ENCODE data around the gene GPX5.
"Not testable (repeated sequence)": the region's sequence is repeated elsewhere in the genome, so short reads cannot be mapped to it uniquely, and the experiment has no call there.

Gene GPX5

GRCh38 chr6:28525496-28526039 is at the start of gene GPX5:
GPX5 (plus strand) TSS chr6:28525881; CDS start chr6:28526014, 133 bp downstream.
- DNase-seq (ENCODE audit: low read depth, low spot score) = no peak

- DNase-seq (ENCODE audit: low read depth, low spot score) = no peak
Measured at GRCh38 chr6:28478518-28478917, 47.2 kb upstream of the GPX5 start.

GRCh38 chr6:28480253-28480932 is 45.3 kb upstream of the GPX5 start:
- DNase-seq (ENCODE audit: low read depth, low spot score) = no peak

- no peak for DNase-seq (ENCODE audit: low read depth, low spot score)
Measured at GRCh38 chr6:28485482-28485881, 40.2 kb upstream of the GPX5 start.

GRCh38 chr6:28486533-28486932 is 39.1 kb upstream of the GPX5 start:
- no peak for DNase-seq (ENCODE audit: low read depth, low spot score)

GRCh38 chr6:28486988-28487742 is 38.5 kb upstream of the GPX5 start:
- DNase-seq (ENCODE audit: low read depth, low spot score) = no peak

- DNase-seq (ENCODE audit: low read depth, low spot score) = no peak
Measured at GRCh38 chr6:28488916-28489365, 36.7 kb upstream of the GPX5 start.

- no peak for DNase-seq (ENCODE audit: low read depth, low spot score)
Measured at GRCh38 chr6:28489366-28490204, 36.1 kb upstream of the GPX5 start.

GRCh38 chr6:28490205-28490890 is 35.3 kb upstream of the GPX5 start:
- no peak for DNase-seq (ENCODE audit: low read depth, low spot score)

GRCh38 chr6:28491984-28492317 is 33.7 kb upstream of the GPX5 start:
- DNase-seq (ENCODE audit: low read depth, low spot score) = no peak

- no peak for DNase-seq (ENCODE audit: low read depth, low spot score)
Measured at GRCh38 chr6:28496099-28496779, 29.4 kb upstream of the GPX5 start.

GRCh38 chr6:28497306-28497705 is 28.4 kb upstream of the GPX5 start:
- no peak for DNase-seq (ENCODE audit: low read depth, low spot score)

GRCh38 chr6:28497893-28498292 is 27.8 kb upstream of the GPX5 start:
- no peak for DNase-seq (ENCODE audit: low read depth, low spot score)

- no peak for DNase-seq (ENCODE audit: low read depth, low spot score)
Measured at GRCh38 chr6:28501259-28501658, 24.4 kb upstream of the GPX5 start.

- not testable (repeated sequence) for DNase-seq (ENCODE audit: low read depth, low spot score)
Measured at GRCh38 chr6:28502136-28502535, 23.5 kb upstream of the GPX5 start.

GRCh38 chr6:28502709-28503305 is 22.9 kb upstream of the GPX5 start:
- DNase-seq (ENCODE audit: low read depth, low spot score) = not testable (repeated sequence)

GRCh38 chr6:28505733-28506132 is 19.9 kb upstream of the GPX5 start:
- DNase-seq (ENCODE audit: low read depth, low spot score) = no peak

- no peak for DNase-seq (ENCODE audit: low read depth, low spot score)
Measured at GRCh38 chr6:28506807-28507475, 18.7 kb upstream of the GPX5 start.

- DNase-seq (ENCODE audit: low read depth, low spot score) = no peak
Measured at GRCh38 chr6:28511628-28512300, 13.9 kb upstream of the GPX5 start.

Data from activated CD4-positive, CD25-positive, alpha-beta regulatory T cell treated with anti-CD3 and anti-CD28 coated beads, Interleukin-2, amount 50 U/mL, for 16 hours (primary cell).